KOPT-K1 (cell line): ENCODE data around the gene HPSE2.

ENCODE experiments used
- H3K27ac ChIP-seq: fragments of 200-600 bp; sonication (generic); 2 replicates; pipeline ENCODE4 v1.5.1; 2016; ENCODE audit warnings: antibody characterized with exemption, mild to moderate bottlenecking, low read depth, low read length; ENCODE audit not compliant: poor library complexity, severe bottlenecking
- H3K36me3 ChIP-seq: fragments of 200-600 bp; sonication (generic); 2 replicates; pipeline ENCODE4 v1.5.1; 2017; ENCODE audit warnings: antibody characterized with exemption, mild to moderate bottlenecking, low read length, moderate library complexity; ENCODE audit not compliant: insufficient read depth
- H3K9me3 ChIP-seq: fragments of 200-600 bp; sonication (generic); 2 replicates; pipeline ENCODE4 v1.5.1; 2017; ENCODE audit warnings: antibody characterized with exemption, low read length, mild to moderate bottlenecking; ENCODE audit not compliant: insufficient read depth, poor library complexity, severe bottlenecking

HPSE2 gene

GRCh38 chr10:98411166-98411565, 824.5 kb downstream of the HPSE2 start:
- Histone ChIP-seq H3K27ac (no peak overlapping the region), H3K36me3 (no peaks in the 10 kb centered on the region), H3K9me3 (no peaks in the 10 kb centered on the region)

- H3K9me3 ChIP-seq = no peaks in the 10 kb centered on the region
- H3K36me3 ChIP-seq = no peaks in the 10 kb centered on the region
- no peak overlapping the region for H3K27ac ChIP-seq
Observed at GRCh38 chr10:98410759-98411158, 824.9 kb downstream of the HPSE2 start.

- H3K27ac ChIP-seq = no peak overlapping the region
- no peaks in the 10 kb centered on the region for H3K36me3 ChIP-seq
- H3K9me3 ChIP-seq = no peaks in the 10 kb centered on the region
Observed at GRCh38 chr10:98410135-98410743, 825.4 kb downstream of the HPSE2 start.

DNA sequence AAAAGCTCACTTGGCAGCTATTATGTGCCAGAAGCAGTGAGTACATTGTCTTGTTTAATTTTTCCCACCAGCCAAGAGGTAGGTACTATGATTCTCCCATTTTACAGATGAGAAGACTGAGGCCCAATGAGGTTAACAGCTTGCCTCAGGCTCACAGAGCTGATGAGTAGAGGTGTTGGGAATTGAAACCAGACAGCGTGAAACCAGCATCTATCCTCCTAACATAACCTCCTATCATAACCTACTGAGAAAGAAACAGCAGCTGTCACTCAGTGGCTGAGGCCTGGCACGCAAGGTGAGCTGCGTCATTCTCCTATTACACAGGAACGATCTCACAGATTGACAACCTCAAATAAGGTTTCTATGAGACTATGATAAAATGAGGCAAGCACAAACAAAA, 826.9 kb downstream of the HPSE2 start:
- H3K27ac ChIP-seq = no peak overlapping the region
- H3K9me3 ChIP-seq = no peaks in the 10 kb centered on the region
- H3K36me3 ChIP-seq = no peaks in the 10 kb centered on the region

DNA sequence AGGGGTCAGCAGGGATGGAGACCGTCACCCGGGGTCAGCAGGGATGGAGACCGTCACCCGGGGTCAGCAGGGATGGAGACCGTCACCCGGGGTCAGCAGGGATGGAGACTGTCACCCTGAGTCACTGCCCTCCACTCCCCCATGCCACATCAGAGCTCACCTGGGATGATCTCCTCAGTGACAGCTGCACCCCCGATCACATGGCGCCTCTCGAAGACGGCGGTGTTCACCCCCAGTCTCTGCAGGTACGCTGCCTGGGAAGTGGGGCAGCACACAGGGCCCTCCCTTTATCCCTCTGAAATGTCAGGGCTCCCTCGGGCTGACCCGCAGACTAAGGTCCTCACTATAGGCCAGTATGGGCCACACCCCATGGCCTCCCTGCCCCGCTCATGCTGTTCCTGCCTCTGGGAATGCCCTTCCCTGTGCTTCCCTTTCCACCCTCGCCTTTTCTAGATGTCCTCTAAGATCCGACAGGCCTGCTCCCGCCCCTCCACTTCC, 827.9 kb downstream of the HPSE2 start:
- Histone ChIP-seq H3K27ac (no peak overlapping the region), H3K36me3 (no peaks in the 10 kb centered on the region), H3K9me3 (no peaks in the 10 kb centered on the region)
